ENCODE results near the gene ANKLE1. TPM values are rescaled to one million over a fixed set of nuclear protein-coding genes. Genes with fewer than 3 reads are reported as not detected.

ANKLE1 gene
- total and polyA plus RNA-seq, 2 donors (not counting 3 experiments of a cell fraction or from before 2014, with no cell fraction given): 1.9 to 3.1 TPM

GRCh38 chr19:17321655-17322489 lies 40.2 kb downstream of the ANKLE1 start:
- Histone ChIP-seq H3K4me3 (replicated peaks in 1 of 3; ENCODE audit: insufficient read depth in 1 of 3, low read depth in 1 of 3, low read length in 3 of 3) (no peak overlapping the region), H3K36me3 (ENCODE audit: control insufficient read depth in 2 of 2, extremely low read depth in 1 of 2, insufficient read depth in 2 of 2, low read length in 2 of 2) (peaks cover 6 to 15% of the 10 kb centered on the region in 2 experiments), H3K27me3 (ENCODE audit: control insufficient read depth in 2 of 2, insufficient read depth in 2 of 2, low read length in 2 of 2) (no peaks in the 10 kb centered on the region), H3K4me2 (ENCODE audit: insufficient read depth, low read length) (no peak overlapping the region), H3K9ac (replicated peaks; ENCODE audit: extremely low read depth, insufficient read depth, low read length) (no peak overlapping the region), H3K4me1 (ENCODE audit: control insufficient read depth, extremely low read depth, insufficient read depth, low read length) (no peaks in the 10 kb centered on the region), H4K20me1 (replicated peaks; ENCODE audit: control insufficient read depth, extremely low read depth, insufficient read depth, low read length) (no peaks in the 10 kb centered on the region), H3K27ac (ENCODE audit: insufficient read depth, low read depth, low read length) (no peak overlapping the region), H3K79me2 (ENCODE audit: control insufficient read depth, insufficient read depth, low read length) (no peaks in the 10 kb centered on the region), H3K9me3 (replicated peaks; ENCODE audit: control insufficient read depth, insufficient read depth, low read length) (no peaks in the 10 kb centered on the region), H2AFZ (ENCODE audit: low read depth, low read length) (no peak overlapping the region), H3K9me1 (replicated peaks; ENCODE audit: control insufficient read depth, extremely low read depth, insufficient read depth, low read length) (no peaks in the 10 kb centered on the region)
- ChIA-PET POLR2A (no interaction called here), CTCF (no interaction called here)
- intact Hi-C loops (cut with micrococcal nuclease): no loop called here
- dilution Hi-C loops (cut with MboI; ENCODE audit: extremely low pct_ligation_motif_present, low sequenced_read_pairs): no loop called here
- TF ChIP-seq CTCF (IDR thresholded peaks at IDR 0.05; ENCODE audit: extremely low read depth in 1 of 2, insufficient read depth in 1 of 2, low read depth in 1 of 2, low read length in 2 of 2) (no peak), FOS (IDR thresholded peaks at IDR 0.05; ENCODE audit: borderline replicate concordance, insufficient read depth, low read length) (no peak), MYC (IDR thresholded peaks at IDR 0.05; ENCODE audit: low read depth, low read length) (no peak), EZH2 (IDR thresholded peaks at IDR 0.05; ENCODE audit: borderline replicate concordance, low read depth, low read length, severe bottlenecking) (no peak), POLR2AphosphoS5 (IDR thresholded peaks at IDR 0.05; ENCODE audit: insufficient read depth, low read depth, low read length) (no peak), GATA2 (IDR thresholded peaks at IDR 0.05; ENCODE audit: insufficient read depth, insufficient read length, low read depth, low read length) (no peak), MAX (IDR thresholded peaks at IDR 0.05; ENCODE audit: insufficient read depth, insufficient read length) (no peak), JUN (IDR thresholded peaks at IDR 0.05; ENCODE audit: borderline replicate concordance, insufficient read depth, insufficient read length, low read depth) (no peak), POLR2A (IDR thresholded peaks at IDR 0.05; ENCODE audit: low read depth, low read length) (no peak)
- FAIRE-seq (no peak), DNase-seq (ENCODE audit: low read depth, low spot score) (no peak)
- BruUV-seq (replicated peaks): no TSS peak
